SK-N-SH (cell line): Measurements from ENCODE around the gene ARHGEF11. TPM values are rescaled to one million over a fixed set of nuclear protein-coding genes. Genes with fewer than 3 reads are reported as not detected.

Experiments used
- CTCF ChIA-PET: fragments of 300-600, 350-600 bp; formaldehyde crosslinking; extraction: SDS; loops from one replicate; lab custom pipeline; 2021; lab: Yijun Ruan, JAX
- POLR2A ChIA-PET: fragments of 350-600 bp; sonication (Branson Sonifier 250); formaldehyde crosslinking; extraction: SDS; loops from one replicate; lab custom pipeline; 2020; ENCODE audit warnings: antibody characterized with exemption, inconsistent platforms; lab: Yijun Ruan, JAX
- DNase-seq: peaks from one replicate; pipeline ENCODE4 v3.0.0; 2012
- H2AFZ ChIP-seq: fragments of 200-600 bp; sonication (generic); 2 replicates; pipeline ENCODE4 v1.8.1; 2016; ENCODE audit warnings: antibody characterized with exemption, mild to moderate bottlenecking, low read depth
- H3F3A ChIP-seq: fragments of 200-600 bp; sonication (generic); replicated peaks from 2 replicates; pipeline ENCODE3; 2016; ENCODE audit warnings: antibody characterized with exemption, mild to moderate bottlenecking; ENCODE audit not compliant: insufficient read depth
- H3K27ac ChIP-seq, 2 experiments: fragments of 200-500 bp in 1 of 2; fragments of 200-600 bp in 1 of 2; sonication (Bioruptor generic) in 1 of 2; sonication (generic), shearing (Covaris generic) in 1 of 2; 2 replicates each; pipeline versions ENCODE4 v1.5.1 to v1.6.1; 2014 to 2016; ENCODE audit warnings: low read depth in 2 of 2, inconsistent platforms in 1 of 2, low read length in 1 of 2, mild to moderate bottlenecking in 1 of 2, mixed read lengths in 1 of 2
- H3K27me3 ChIP-seq: fragments of 200-600 bp; sonication (generic), shearing (Covaris generic); 2 replicates; pipeline ENCODE4 v1.6.1; 2016; ENCODE audit warnings: mixed run types; ENCODE audit not compliant: insufficient read depth
- H3K36me3 ChIP-seq, 2 experiments: fragments of 200-500 bp in 1 of 2; fragments of 200-600 bp in 1 of 2; sonication (Bioruptor generic) in 1 of 2; sonication (generic) in 1 of 2; replicated peaks in 1 of 2; 2 replicates each; pipeline versions ENCODE3 to v1.5.1; 2014 to 2016; ENCODE audit warnings: low read length in 1 of 2, mild to moderate bottlenecking in 1 of 2; ENCODE audit not compliant: insufficient read depth in 2 of 2, control insufficient read depth in 1 of 2
- H3K4me1 ChIP-seq, 2 experiments: fragments of 200-500 bp in 1 of 2; fragments of 200-600 bp in 1 of 2; sonication (Bioruptor generic) in 1 of 2; sonication (generic), shearing (Covaris generic) in 1 of 2; 2 replicates each; pipeline versions ENCODE4 v1.5.1 to v1.6.1; 2014 to 2016; ENCODE audit warnings: low read depth in 1 of 2, low read length in 1 of 2, mixed run types in 1 of 2; ENCODE audit not compliant: insufficient read depth in 2 of 2, control insufficient read depth in 1 of 2
- H3K4me2 ChIP-seq: fragments of 200-600 bp; sonication (generic), shearing (Covaris generic); 2 replicates; pipeline ENCODE4 v1.6.1; 2017; ENCODE audit warnings: mixed run types
- H3K4me3 ChIP-seq, 2 experiments: fragments of 200-500 bp in 1 of 2; fragments of 200-600 bp in 1 of 2; sonication (Bioruptor generic) in 1 of 2; sonication (generic), shearing (Covaris generic) in 1 of 2; 2 replicates each; pipeline versions ENCODE4 v1.5.1 to v1.8.1; 2014 to 2016; ENCODE audit warnings: low read depth in 2 of 2, inconsistent platforms in 1 of 2, low read length in 1 of 2, mild to moderate bottlenecking in 1 of 2, mixed read lengths in 1 of 2, moderate library complexity in 1 of 2
- H3K79me2 ChIP-seq: fragments of 200-600 bp; sonication (generic); 2 replicates; pipeline ENCODE4 v1.8.1; 2017; ENCODE audit warnings: mild to moderate bottlenecking; ENCODE audit not compliant: insufficient read depth
- H3K9ac ChIP-seq: fragments of 200-600 bp; sonication (generic); 2 replicates; pipeline ENCODE4 v1.6.1; 2017; ENCODE audit warnings: mixed run types
- H3K9me2 ChIP-seq: fragments of 200-600 bp; sonication (generic); 2 replicates; pipeline ENCODE4 v1.6.1; 2017; ENCODE audit warnings: mixed run types
- H3K9me3 ChIP-seq: fragments of 200-600 bp; sonication (generic); 2 replicates; pipeline ENCODE4 v1.6.1; 2017; ENCODE audit warnings: mixed run types, mild to moderate bottlenecking, moderate library complexity
- H4K20me1 ChIP-seq: fragments of 200-600 bp; sonication (generic); 2 replicates; pipeline ENCODE4 v1.6.1; 2017; ENCODE audit warnings: mild to moderate bottlenecking, mixed run types; ENCODE audit not compliant: insufficient read depth
- CHD2 ChIP-seq: fragments of 150-350 bp; IDR thresholded peaks from 2 replicates; pipeline ENCODE4 v1.6.1; 2018; ENCODE audit warnings: low read length; ENCODE audit not compliant: partially characterized antibody
- ELF1 ChIP-seq: IDR thresholded peaks from 2 replicates; pipeline ENCODE4 v1.4.0; 2012
- EZH2phosphoT487 ChIP-seq: fragments of 200-600 bp; sonication (generic); IDR thresholded peaks from 2 replicates; pipeline ENCODE4 v1.6.1; 2017; ENCODE audit warnings: low read depth, mixed run types, mild to moderate bottlenecking, antibody characterized with exemption, moderate library complexity, borderline replicate concordance
- FOXM1 ChIP-seq: IDR thresholded peaks from 2 replicates; pipeline ENCODE4 v1.4.0; 2012; ENCODE audit warnings: low read depth, mild to moderate bottlenecking
- GABPA ChIP-seq: IDR thresholded peaks from 2 replicates; pipeline ENCODE4 v1.4.0; 2012; ENCODE audit warnings: low read depth, mild to moderate bottlenecking
- GATA2 ChIP-seq: sonication (generic); formaldehyde crosslinking; IDR thresholded peaks from 2 replicates; pipeline ENCODE4 v1.5.0; 2020; ENCODE audit warnings: mild to moderate bottlenecking, missing genetic modification reagents
- MAX ChIP-seq: IDR thresholded peaks from 2 replicates; pipeline ENCODE4 v1.4.0; 2012; ENCODE audit warnings: low read depth
- MXI1 ChIP-seq: IDR thresholded peaks from 2 replicates; pipeline ENCODE4 v1.6.1; 2012; ENCODE audit warnings: mild to moderate bottlenecking, low read depth, low read length, improper control_type of control experiment
- NRF1 ChIP-seq: IDR thresholded peaks from 2 replicates; pipeline ENCODE4 v1.6.1; 2012; ENCODE audit warnings: low read depth, mild to moderate bottlenecking, low read length
- PBX3 ChIP-seq: IDR thresholded peaks from 2 replicates; pipeline ENCODE4; 2012
- POLR2AphosphoS5 ChIP-seq: IDR thresholded peaks from 2 replicates; pipeline ENCODE4 v1.6.1; 2012; ENCODE audit warnings: low read depth, low read length
- RFX5 ChIP-seq: IDR thresholded peaks from 2 replicates; pipeline ENCODE4 v1.6.1; 2012; ENCODE audit warnings: mild to moderate bottlenecking, improper control_type of control experiment, low read length
- SMC3 ChIP-seq: IDR thresholded peaks from 2 replicates; pipeline ENCODE4 v1.6.1; 2012; ENCODE audit warnings: low read depth, low read length, improper control_type of control experiment
- USF1 ChIP-seq: IDR thresholded peaks from 2 replicates; pipeline ENCODE4 v1.4.0; 2012; ENCODE audit warnings: low read depth, borderline replicate concordance
- YY1 ChIP-seq: IDR thresholded peaks from 2 replicates; pipeline ENCODE4 v1.4.0; 2012; ENCODE audit warnings: low read depth, mild to moderate bottlenecking
- ZBTB33 ChIP-seq: IDR thresholded peaks from 2 replicates; pipeline ENCODE4 v1.4.0; 2012; ENCODE audit warnings: low read depth, borderline replicate concordance
- WGBS: methylation state at CpG from one replicate; pipeline ENCODE4 v1.1.6; 2017; ENCODE audit warnings: low lambda C conversion rate; 5-methylcytosine and 5-hydroxymethylcytosine counted together
- polyA plus RNA-seq, 3 experiments: library from polyadenylated mRNA; depleted of rRNA; stranded (reverse); fragments of >200 nt; gene quantifications; 2 replicates each; pipeline ENCODE4 v1.2.3, GENCODE V29; 2012

ARHGEF11 gene
- polyA plus RNA-seq, 1 of the 3 experiments (the other 2 are of a cell fraction), result 19.0 TPM

- WGBS, result 96% methylated on average over 5 of the region's 5 CpGs
- Histone ChIP-seq H4K20me1 (peaks cover 45% of the 10 kb centered on the region), H3K4me3 (no peak overlapping the region)
- TF ChIP-seq MAX (no peak), ZBTB33 (no peak), GABPA (no peak)
- TF ChIP-seq, all 33 proteins: peak for 0
- POLR2A ChIA-PET, result no interaction called here
- no peak for DNase-seq
- CTCF ChIA-PET, result interaction anchor here (1.1 to 1.3 kb wide), 2 partner anchors 21 to 95 kb away, joined by 3 to 5 read pairs; no protein-coding TSS in a partner anchor
- H3K79me2 ChIP-seq, result peaks cover 19% of the 10 kb centered on the region
- peaks cover 0 to 10% of the 10 kb centered on the region in 2 experiments; a peak in 1 of 4 replicates for H3K4me1 ChIP-seq
- H3K27me3 ChIP-seq, result no peaks in the 10 kb centered on the region
- no peaks in the 10 kb centered on the region for H3F3A ChIP-seq
- H3K9me2 ChIP-seq, result no peaks in the 10 kb centered on the region
- H3K36me3 ChIP-seq, result peaks cover 0 to 4% of the 10 kb centered on the region in 2 experiments
- H3K4me2 ChIP-seq, result no peak overlapping the region
- no peak overlapping the region for H3K9ac ChIP-seq
- H2AFZ ChIP-seq, result no peak overlapping the region
- H3K9me3 ChIP-seq, result no peaks in the 10 kb centered on the region
- H3K27ac ChIP-seq, result no peak overlapping the region
These were observed 50.1 kb downstream of the ARHGEF11 start for GRCh38 chr1:156995412-156995811.

GRCh38 chr1:156994277-156994676, 51.3 kb downstream of the ARHGEF11 start:
- Histone ChIP-seq H3K4me1 (peaks cover 0 to 8% of the 10 kb centered on the region in 2 experiments; a peak in 1 of 4 replicates), H3F3A (no peaks in the 10 kb centered on the region), H4K20me1 (peaks cover 36% of the 10 kb centered on the region), H3K79me2 (peaks cover 19% of the 10 kb centered on the region), H3K36me3 (peaks cover 0 to 4% of the 10 kb centered on the region in 2 experiments), H3K9ac (no peak overlapping the region), H3K4me2 (no peak overlapping the region), H3K9me3 (no peaks in the 10 kb centered on the region), H3K4me3 (no peak overlapping the region), H2AFZ (no peak overlapping the region), H3K27ac (no peak overlapping the region), H3K9me2 (no peaks in the 10 kb centered on the region), H3K27me3 (no peaks in the 10 kb centered on the region)
- POLR2A ChIA-PET, result no interaction called here
- CTCF ChIA-PET, result interaction anchor here (0.9 to 1.3 kb wide), 3 partner anchors 11 to 96 kb away, joined by 3 to 5 read pairs (median 3); no protein-coding TSS in a partner anchor
- DNase-seq, result no peak
- WGBS, result 94% methylated on average over 2 of the region's 2 CpGs
- TF ChIP-seq GABPA (no peak), YY1 (no peak), USF1 (no peak), PBX3 (no peak), ELF1 (no peak), SMC3 (no peak), NRF1 (no peak), CHD2 (no peak), EZH2phosphoT487 (no peak), GATA2 (no peak), RFX5 (no peak), FOXM1 (no peak), MXI1 (no peak), POLR2AphosphoS5 (no peak)
